ENCODE measurements around the gene PDZD7.

The PDZD7 gene

DNA sequence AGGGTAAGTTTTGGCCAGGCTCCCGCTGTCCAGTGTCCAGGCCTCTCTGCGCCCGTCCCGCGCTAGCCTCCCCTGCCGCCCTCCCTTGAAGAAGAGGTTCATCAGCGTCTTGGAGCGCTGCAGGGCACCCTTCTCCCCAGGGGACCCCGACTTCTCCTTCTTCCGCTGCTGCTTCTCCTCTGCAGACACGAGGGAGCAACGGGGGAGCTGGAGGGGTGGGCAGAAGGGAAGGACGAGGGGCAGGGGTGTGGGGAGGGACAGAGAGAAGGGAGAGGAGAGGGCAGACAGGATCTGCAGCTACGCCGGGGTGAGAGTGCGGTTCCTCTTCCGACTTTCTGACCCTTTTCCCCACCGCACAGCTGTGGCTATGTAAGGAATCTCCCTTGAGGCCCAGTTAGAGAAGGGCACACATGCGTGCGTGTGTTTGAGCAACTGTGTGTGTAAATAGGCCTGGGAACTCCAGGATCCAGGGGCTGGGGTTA, 12.8 kb downstream of the PDZD7 start:
- DNase-seq, result peak; percentile 72

DNA sequence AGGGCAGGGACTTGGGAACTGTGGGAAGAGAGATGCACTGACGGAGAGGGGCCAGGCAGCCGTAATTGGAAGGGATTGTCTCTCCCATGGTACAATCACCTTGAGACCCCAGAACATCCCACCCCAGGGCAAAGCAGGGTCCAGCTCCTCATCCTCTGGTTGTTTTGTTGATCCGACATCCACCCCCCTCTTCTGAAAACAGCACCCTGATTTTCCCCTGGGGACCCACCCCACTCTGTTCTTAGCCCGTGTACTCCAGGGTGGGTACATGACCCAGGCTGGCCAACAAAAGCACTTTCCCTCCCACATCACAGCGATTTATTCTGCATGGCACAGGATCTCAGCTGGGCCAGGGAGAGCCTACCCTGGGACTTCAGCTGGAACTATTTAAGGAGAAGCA, 14.1 kb downstream of the PDZD7 start:
- no peak for DNase-seq

DNA sequence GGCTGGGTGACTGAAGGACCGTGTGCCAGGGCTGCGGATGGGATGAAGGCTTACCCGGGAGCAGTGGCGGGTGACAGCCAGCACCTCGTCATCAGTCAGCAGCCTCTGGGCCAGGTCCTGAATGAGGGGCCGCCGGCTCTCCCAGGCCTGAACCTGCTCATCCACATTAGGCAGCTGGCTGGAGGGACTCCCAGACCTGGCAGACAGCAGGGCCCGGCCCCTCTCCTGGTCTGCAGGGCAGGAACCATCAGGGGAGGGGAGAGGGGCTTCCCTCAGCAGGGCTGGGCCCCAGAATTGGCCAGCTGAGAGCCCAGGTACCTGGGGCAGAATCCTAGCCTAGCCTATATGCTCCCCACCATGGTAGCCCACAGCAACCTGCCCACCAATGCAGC, 15.4 kb downstream of the PDZD7 start:
- DNase-seq, result no peak

DNA sequence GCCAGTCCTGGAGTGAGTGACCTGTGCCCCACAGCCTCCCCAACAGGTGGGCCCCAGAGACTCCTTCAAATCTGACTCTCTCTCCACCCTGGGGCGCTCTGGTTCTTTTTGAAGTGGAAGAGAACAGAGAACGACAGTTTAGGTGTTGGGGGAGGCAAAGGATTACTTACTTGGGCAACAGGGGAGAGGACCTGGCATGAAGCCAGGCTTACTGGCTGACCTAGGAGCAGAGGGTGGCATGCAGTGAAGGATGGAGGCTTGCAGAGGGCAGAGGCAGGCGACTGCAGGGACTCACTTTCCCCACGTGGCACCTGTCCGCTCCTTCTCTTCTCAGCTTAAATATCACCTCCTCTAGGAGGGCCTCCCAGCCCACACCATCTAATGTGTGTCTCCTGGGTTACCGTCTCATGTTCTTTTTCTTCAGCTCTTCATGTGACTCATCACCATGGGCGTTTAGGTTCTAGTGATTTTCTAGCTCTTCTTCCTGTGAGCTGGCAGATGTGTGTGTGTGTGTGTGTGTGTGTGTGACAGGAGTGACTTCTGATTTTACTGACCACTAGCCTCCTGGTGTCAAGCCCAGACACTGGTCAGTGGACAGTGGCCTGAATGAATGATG, 15.9 kb downstream of the PDZD7 start:
- DNase-seq, result peak; percentile 55

DNA sequence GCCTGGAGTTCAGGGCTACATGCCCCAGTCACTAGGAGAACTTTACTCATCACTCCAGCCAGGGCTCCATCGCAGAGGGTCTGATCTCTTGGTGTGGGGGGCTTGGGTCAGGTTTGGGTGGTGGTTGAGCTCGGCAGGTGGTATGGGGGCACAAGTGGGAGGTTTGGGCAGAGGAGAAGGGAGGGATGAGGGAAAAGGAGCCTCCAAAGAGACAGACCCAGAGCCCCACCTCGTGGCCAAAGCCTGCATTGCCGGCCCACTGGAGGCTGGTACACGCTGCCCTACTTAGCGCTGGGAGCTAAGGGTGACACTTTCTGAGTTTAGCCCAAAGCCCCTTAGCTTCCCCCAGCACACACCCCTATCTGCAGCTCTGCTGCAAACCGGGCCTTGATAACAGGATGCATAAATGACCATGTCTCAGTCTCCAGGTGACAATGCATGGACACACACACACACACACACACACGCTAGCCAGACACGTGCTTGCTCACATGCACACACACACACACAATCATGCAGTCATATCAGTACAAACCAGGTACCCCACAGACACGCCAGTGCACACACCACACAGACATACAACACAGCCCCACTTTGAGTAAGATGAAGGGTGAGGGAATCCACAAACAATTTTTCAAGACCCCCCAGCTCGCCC, 16.6 kb downstream of the PDZD7 start:
- DNase-seq, result peak; percentile 86

DNA sequence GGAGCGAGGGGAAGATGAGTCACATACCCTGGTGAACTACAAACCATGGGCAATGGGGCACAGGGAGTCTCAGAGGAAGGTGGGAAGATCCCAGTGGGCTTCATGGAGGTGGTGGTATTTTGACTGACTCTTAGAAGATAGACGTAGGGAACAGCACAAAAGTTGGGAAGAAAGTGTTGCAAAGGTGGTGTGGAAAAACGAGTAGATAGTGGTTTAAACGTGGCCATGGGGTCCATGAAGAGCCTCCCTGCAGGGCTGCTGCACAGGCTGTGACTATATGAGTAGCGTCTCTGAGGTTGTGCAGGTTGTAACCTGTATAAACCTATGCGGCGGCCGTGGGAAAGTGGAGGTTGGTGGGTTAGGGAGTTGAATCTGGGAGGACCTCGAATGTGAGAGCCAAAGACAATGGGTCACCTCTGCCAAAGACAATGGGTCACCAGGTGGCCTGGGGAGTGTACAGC, 17.5 kb downstream of the PDZD7 start:
- DNase-seq, result no peak

DNA sequence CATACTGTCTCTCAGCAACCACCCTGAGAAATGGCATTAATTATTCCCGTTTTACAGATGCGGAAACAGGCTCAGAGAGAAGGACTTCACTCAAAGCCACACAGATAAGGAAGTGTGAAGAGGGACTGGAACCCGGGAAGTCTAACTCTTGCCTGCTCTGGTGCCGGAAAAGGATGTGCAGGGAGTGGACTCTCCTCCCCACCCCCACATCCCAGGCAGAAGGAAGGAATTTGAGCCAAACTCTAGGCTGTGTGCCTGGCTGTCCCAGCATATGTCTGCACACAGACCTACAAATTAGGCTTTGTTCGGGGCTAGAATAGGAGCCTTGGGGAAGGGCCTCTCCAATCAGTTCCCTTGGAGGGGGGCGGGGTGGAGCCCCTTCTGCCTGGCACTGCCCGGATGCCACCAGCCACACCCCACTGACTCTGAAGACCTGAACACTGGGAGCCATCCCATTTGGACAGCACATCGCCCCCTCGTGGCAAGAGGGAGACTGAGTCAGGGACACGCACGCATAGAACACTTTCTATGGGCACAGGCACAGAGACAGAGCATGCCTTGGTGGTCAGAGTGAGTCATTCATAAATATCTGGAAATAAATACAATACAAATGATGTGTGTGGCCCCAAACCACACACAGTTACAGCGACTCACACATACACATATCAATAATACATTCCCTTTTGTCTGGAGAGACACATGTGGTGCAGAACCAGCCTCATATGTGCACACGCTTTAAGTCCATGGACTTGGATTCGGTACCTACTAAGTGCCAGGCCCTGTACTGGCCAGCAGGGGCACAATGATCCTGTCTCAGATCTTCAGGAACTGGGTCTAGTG, 18.2 kb downstream of the PDZD7 start:
- DNase-seq, result peak; percentile 88

DNA sequence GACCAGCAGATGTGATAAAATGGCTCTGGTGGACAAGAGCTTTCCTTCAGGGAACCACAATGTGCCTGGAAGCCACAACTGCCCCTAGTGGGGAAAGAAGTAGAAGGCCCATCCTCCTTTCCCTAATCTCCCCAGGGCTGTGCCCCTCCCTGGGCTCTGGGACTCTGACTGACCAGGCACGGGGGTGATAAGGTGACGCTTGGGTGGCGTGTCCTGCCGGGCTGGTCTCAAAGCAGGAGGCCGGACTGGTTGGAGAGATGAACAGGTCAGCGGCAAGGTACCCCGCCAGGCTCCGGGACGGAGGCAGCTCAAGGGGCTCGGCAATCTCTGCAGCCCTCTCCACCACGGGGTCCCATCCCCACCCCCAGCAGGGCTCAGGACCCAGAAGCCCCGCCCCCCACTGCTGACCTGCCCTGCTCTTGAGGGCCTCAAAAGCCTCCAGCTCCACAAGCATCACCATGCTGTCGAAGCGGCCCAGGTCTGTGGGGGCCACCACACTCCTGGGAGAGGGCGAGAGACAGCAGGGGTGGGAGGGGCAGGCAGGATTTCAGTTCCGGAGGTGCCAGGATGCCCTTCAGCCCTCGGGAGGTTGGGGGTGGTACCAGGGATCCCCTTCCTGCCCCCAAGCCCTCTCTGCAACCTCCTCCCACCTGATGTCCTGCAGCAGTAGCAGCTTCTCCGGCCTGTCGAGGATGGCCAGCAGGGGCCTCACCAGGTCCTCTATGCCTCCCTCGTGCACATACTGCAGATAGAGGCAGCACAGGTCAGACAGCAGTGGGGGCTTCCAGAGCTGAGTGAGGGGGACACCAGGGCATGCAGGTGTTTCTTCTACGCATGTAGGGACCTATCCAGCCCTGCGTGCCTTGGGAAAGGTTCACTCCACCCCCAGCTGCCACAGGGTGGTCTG, 19.2 kb downstream of the PDZD7 start:
- DNase-seq, result no peak

DNA sequence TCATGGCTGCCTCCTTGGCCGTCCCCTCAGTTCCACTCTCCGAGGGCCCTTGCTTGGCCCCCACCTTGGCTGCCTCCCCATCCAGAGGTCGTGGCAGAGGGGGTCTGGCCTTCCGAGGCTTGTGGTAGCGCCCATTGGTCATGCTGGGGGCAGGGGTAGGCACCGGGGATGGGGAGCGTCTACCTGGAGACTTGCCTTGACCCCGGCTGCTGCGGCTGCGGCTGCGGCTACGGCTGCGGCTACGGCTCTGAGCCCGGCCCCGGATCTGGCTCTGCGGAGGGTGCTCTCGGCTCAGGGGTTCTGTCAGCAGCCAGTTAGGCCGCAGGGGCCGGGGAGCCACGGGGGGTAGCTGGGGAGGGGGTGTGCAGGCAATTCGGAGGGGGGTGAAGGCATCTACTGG, 20.6 kb downstream of the PDZD7 start:
- DNase-seq, result no peak

GRCh38 chr10:101008823-101009423, 22.0 kb downstream of the PDZD7 start:
- DNase-seq, result no peak

- DNase-seq, result no peak
These were observed 22.8 kb downstream of the PDZD7 start for GRCh38 chr10:101007915-101008822.

- no peak for DNase-seq
These were observed 23.7 kb downstream of the PDZD7 start for GRCh38 chr10:101007099-101007711.

DNA sequence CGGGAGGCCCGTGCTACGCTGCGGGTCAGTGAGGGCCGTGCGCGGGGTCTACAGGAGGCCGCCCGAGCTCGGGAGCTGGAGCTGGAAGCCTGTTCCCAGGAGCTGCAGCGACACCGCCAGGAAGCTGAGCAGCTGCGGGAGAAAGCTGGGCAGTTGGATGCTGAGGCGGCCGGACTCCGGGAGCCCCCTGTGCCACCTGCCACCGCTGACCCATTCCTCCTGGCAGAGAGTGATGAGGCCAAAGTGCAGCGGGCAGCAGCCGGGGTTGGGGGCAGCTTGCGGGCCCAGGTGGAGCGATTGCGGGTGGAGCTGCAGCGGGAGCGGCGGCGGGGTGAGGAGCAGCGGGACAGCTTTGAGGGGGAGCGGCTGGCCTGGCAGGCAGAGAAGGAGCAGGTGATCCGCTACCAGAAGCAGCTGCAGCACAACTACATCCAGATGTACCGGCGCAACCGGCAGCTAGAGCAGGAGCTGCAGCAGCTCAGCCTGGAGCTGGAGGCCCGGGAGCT, 24.3 kb downstream of the PDZD7 start:
- no peak for DNase-seq

GRCh38 chr10:101005869-101006567, 24.9 kb downstream of the PDZD7 start:
- DNase-seq, result no peak

DNA sequence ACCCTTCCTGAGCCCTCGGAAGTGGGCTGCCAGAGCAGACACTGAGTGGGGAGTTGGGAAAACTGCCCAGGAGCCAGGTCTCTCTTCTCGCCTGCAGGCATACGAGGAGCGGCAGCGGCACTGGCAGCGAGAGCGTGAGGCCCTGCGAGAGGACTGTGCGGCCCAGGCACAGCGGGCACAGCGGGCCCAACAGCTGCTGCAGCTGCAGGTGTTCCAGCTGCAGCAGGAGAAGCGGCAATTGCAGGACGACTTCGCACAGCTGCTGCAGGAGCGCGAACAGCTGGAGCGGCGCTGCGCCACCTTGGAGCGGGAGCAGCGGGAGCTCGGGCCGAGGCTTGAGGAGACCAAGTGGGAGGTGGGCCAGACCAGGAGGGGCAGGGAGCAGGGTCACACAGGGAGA, 25.6 kb downstream of the PDZD7 start:
- no peak for DNase-seq

DNA sequence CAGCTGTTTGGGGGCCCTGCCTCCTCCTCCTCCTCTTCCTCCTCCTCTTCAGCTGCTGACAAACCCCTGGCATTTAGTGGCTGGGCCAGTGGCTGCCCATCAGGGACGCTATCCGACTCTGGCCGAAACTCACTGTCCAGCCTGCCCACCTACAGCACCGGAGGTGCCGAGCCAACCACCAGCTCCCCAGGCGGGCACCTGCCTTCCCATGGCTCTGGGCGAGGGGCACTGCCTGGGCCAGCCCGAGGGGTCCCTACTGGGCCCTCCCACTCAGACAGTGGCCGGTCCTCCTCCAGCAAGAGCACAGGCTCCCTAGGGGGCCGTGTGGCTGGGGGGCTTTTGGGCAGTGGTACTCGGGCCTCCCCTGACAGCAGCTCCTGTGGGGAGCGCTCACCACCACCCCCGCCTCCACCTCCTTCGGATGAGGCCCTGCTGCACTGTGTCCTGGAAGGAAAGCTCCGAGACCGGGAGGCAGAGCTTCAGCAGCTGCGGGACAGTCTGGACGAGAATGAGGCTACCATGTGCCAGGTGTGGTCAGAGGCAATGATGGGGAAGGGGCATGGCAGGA, 27.2 kb downstream of the PDZD7 start:
- no peak for DNase-seq

DNA sequence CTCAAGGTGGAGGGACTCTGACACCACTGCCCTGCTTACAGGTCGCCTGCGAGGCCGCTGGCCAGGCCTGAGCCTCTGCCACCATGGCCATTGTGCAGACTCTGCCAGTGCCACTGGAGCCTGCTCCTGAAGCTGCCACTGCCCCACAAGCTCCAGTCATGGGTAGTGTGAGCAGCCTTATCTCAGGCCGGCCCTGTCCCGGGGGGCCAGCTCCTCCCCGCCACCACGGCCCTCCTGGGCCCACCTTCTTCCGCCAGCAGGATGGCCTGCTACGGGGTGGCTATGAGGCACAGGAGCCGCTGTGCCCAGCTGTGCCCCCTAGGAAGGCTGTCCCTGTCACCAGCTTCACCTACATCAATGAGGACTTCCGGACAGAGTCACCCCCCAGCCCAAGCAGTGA, 28.5 kb downstream of the PDZD7 start:
- no peak for DNase-seq

- no peak for DNase-seq
These were observed 29.3 kb downstream of the PDZD7 start for GRCh38 chr10:101001659-101002035.

DNA sequence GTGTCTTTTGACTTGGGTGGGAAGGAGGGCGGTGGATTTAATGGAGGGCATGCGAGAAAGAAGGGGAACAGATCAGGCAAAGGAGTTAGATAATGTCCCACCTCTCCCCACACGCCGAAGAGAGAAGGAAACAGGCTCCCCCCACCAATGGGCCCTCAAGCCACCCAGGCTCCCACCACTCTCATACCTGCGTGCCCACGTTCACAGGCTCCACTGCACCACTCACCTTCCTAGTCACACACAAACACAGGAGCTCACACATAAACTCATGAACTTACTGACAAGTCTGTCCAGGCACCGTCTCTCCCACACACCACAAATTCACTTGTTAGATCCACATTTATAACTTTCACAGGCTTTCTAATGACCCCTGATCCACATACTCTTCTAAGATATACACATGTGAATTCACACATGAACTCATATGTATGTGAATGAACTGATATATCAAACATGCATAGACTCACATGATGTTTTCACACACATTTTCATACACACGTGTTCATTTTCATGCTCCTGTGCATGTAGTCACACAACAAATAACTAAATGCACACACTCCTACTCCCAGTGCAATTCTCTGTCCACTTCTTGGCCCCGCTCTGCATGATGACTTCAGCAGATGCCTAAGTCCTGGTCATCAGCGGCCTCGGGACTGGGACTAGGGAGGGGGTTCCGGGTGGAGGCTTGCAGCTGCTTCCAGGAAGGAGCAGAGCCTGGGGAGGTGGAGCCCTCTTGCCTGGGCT, 29.8 kb downstream of the PDZD7 start:
- peak; percentile 84 for DNase-seq
